Epithelial cell of esophagus (primary cell): ENCODE data around the gene SMIM36.
"Not testable (repeated sequence)": the region's sequence is repeated elsewhere in the genome, so short reads cannot be mapped to it uniquely, and the experiment has no call there.

Experiments used
- DNase-seq: peaks from one replicate; pipeline ENCODE4 v3.0.0; 2010; ENCODE audit warnings: low read depth
- H3K4me3 ChIP-seq: 2 replicates; pipeline ENCODE4 v1.5.1; 2011; ENCODE audit warnings: mild to moderate bottlenecking, low read length, control low read depth
- TF ChIP-seq, protein P1 (sequence below): IDR thresholded peaks from 2 replicates; pipeline ENCODE4 v1.5.1; 2011; ENCODE audit warnings: low read depth, mild to moderate bottlenecking, low read length, control low read depth, inconsistent platforms; ENCODE audit not compliant: insufficient read depth; ENCODE audit errors: missing control alignments

Gene SMIM36

DNA sequence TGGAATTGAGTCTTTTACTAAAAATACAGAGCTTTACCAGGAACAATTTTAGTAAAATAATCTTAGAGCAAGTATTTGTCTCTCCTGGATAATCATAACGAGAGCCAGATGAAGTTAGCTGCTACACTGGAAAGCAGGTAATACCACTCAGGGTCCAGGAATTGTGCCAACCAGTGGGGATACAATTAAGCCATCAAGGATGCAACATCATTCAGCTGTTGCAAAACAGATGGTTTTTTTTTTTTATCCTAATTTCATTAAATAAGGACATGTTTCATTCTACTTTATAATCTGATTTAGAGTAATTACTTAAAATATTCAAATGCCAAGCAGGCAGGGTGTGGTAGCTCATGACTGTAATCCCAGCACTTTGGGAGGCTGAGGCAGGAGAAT, 99.8 kb downstream of the SMIM36 start:
- no peak overlapping the region for H3K4me3 ChIP-seq
- DNase-seq, result no peak
- TF ChIP-seq, protein P1, sequence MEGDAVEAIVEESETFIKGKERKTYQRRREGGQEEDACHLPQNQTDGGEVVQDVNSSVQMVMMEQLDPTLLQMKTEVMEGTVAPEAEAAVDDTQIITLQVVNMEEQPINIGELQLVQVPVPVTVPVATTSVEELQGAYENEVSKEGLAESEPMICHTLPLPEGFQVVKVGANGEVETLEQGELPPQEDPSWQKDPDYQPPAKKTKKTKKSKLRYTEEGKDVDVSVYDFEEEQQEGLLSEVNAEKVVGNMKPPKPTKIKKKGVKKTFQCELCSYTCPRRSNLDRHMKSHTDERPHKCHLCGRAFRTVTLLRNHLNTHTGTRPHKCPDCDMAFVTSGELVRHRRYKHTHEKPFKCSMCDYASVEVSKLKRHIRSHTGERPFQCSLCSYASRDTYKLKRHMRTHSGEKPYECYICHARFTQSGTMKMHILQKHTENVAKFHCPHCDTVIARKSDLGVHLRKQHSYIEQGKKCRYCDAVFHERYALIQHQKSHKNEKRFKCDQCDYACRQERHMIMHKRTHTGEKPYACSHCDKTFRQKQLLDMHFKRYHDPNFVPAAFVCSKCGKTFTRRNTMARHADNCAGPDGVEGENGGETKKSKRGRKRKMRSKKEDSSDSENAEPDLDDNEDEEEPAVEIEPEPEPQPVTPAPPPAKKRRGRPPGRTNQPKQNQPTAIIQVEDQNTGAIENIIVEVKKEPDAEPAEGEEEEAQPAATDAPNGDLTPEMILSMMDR, result no peak

GRCh38 chr17:55410722-55411462, 100.4 kb downstream of the SMIM36 start:
- H3K4me3 ChIP-seq, result no peak overlapping the region
- TF ChIP-seq, protein P1, result no peak
- peak; percentile 28 for DNase-seq

DNA sequence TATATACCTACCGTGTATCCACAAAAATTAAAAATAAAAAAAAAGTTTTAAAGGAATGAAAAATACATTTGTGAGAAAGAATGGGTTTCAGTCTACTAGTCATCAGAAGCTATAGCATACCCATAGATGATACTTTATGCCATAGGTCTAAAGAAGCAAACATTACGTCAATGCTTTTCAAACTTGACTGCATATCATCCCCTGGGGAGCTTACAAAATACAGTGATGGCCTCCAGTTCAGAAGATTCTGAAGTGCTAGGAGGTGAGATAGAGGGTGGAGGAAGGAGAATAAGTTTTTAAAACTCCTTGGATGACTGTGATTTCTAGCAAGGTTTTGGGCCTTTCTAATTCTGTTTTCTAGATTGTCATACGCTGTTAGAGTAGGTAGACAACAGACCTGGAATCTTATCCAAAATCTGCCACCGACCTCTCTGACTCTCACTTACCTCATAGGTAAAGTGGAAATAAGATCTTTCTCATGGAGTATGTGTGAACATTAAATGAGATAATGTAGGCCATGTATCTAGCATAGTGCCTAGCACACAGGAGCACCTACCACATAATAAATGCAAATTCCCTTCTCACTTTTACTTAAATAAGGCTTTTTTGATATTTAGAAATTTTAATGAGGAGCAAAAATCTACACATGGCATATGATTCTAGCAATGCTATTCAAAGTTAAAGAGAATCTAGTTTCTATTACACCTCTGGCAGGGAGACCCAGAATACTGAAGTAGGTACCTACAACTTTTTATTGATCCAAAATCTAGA, 102.0 kb downstream of the SMIM36 start:
- DNase-seq, result no peak
- no peak overlapping the region for H3K4me3 ChIP-seq
- TF ChIP-seq, protein P1, result no peak

GRCh38 chr17:55407641-55408566, 103.3 kb downstream of the SMIM36 start:
- DNase-seq, result no peak
- no peak overlapping the region for H3K4me3 ChIP-seq
- TF ChIP-seq, protein P1, result no peak

DNA sequence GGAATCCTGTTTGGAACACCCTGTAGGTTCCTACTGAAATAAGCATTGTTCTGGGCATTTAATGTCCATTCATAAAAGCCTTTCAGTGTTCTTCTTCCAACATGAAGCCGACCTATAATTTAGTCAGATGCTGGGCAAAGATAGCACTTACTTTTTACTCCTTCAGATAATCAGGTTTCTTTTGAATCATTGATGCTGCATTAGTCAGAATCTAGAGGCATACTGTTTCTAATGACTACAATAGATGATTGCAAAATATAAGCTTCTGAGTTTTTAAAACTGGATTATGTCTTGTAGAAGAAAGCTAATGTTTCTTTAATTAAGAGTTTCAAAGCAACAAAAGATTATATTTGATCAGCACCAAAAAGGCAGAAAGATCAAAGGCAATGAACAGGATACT, 105.7 kb downstream of the SMIM36 start:
- TF ChIP-seq, protein P1, result no peak
- peak; percentile 18 for DNase-seq

DNA sequence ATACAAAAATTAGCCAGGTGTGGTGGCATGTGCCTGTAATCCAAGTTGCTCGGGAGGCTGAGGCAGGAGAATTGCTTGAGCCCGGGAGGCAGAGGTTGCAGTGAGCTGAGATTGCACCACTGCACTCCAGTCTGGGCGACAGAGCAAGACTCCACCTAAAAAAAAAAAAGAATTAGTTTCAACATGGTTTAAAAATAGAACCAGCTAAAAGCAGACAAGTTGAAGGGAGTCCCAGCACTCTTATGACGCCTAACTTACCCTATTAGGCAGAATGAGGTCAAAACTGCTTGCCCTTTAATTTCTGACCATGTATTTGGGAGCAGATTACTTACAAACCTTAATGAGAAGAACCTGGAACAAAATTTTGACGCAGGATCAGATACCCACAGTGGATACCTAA, 107.1 kb downstream of the SMIM36 start:
- not testable (repeated sequence) for H3K4me3 ChIP-seq, DNase-seq

More for the DNA sequence above, 105.7 kb downstream of the SMIM36 start:
- no peak overlapping the region for H3K4me3 ChIP-seq

DNA sequence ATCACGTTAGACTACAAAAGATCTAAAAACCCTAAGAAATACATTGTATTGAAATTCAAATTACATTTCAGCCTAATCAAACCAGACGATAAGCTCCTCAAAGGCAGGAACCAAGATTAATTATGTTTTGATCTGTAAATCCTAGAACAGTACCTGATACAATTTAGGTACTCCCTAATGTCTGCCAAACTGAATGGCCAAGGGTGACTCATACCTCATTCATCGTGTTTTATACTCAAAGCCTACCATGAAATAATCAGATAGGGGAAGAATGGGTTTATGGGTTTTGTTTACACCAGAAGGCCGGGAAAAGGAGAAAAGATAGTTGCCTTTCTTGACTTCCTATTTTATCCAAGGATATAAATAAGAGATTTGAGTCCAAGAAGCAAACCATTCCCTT, 108.9 kb downstream of the SMIM36 start:
- TF ChIP-seq, protein P1, result no peak
- DNase-seq, result peak; percentile 39
- H3K4me3 ChIP-seq, result no peak overlapping the region
